Tibial nerve (tissue), 4 donors: ENCODE results near the gene ST6GALNAC3. TPM values are rescaled to one million over a fixed set of nuclear protein-coding genes. Genes with fewer than 3 reads are reported as not detected.

Source experiments
- DNase-seq, 2 donors: peaks; one replicate each; pipeline ENCODE4 v3.0.0-alpha.2; 2019; ENCODE audit warnings: low spot score in 2 of 2
- H3K27ac ChIP-seq, 4 donors: fragments of 200-600 bp; sonication (generic) in 3 of 4; one replicate each; pipeline ENCODE4 v1.5.1; 2017 to 2019; ENCODE audit warnings: mild to moderate bottlenecking in 1 of 4
- H3K27me3 ChIP-seq, 2 donors: fragments of 200-600 bp; sonication (generic) in 1 of 2; one replicate each; pipeline versions ENCODE4 v1.5.1 to v1.6.0; 2017 to 2019
- H3K36me3 ChIP-seq, 3 donors: fragments of 200-600 bp; sonication (generic); one replicate each; pipeline ENCODE4 v1.5.1; 2018 to 2019
- H3K4me1 ChIP-seq, 4 donors: fragments of 200-600 bp; sonication (generic) in 3 of 4; one replicate each; pipeline ENCODE4 v1.5.1; 2017 to 2019
- H3K4me3 ChIP-seq, 4 donors: fragments of 200-600 bp; sonication (generic) in 3 of 4; one replicate each; pipeline ENCODE4 v1.5.1; 2017 to 2019; ENCODE audit warnings: mild to moderate bottlenecking in 1 of 4, moderate library complexity in 1 of 4
- H3K9me3 ChIP-seq, 4 donors: fragments of 200-600 bp; sonication (generic) in 3 of 4; one replicate each; pipeline ENCODE4 v1.5.1; 2017 to 2019
- EP300 ChIP-seq, 2 donors: sonication (generic); formaldehyde crosslinking; IDR thresholded peaks; one replicate each; pipeline ENCODE4 v1.6.1; 2017; ENCODE audit warnings: antibody characterized with exemption in 2 of 2, mild to moderate bottlenecking in 1 of 2
- POLR2A ChIP-seq, 2 donors: fragments of 450-650 bp; IDR thresholded peaks; one replicate each; pipeline ENCODE4 v1.6.1; 2017; ENCODE audit warnings: antibody characterized with exemption in 2 of 2, mild to moderate bottlenecking in 2 of 2, moderate library complexity in 2 of 2
- WGBS, 2 donors: methylation state at CpG; one replicate each; pipeline ENCODE4 v1.1.5; 2018; 5-methylcytosine and 5-hydroxymethylcytosine counted together
- total RNA-seq, 4 donors: library from RNA; depleted of rRNA; stranded (reverse); fragments of >200 nt; gene quantifications; one replicate each; pipeline ENCODE4 v1.1.0, GENCODE V29; 2016
- TF ChIP-seq, protein P1 (sequence below), 5 experiments: fragments of 200-600 bp in 3 of 5; fragments of 450-650 bp in 2 of 5; sonication (generic) in 3 of 5; IDR thresholded peaks; one replicate each; pipeline ENCODE4 v1.5.1; 2016 to 2019; ENCODE audit warnings: antibody characterized with exemption in 5 of 5, mild to moderate bottlenecking in 3 of 5, moderate library complexity in 2 of 5

The ST6GALNAC3 gene
- total RNA-seq, 4 donors from 2014 or later = 2.7 to 6.6 (median 4.9) TPM

DNA sequence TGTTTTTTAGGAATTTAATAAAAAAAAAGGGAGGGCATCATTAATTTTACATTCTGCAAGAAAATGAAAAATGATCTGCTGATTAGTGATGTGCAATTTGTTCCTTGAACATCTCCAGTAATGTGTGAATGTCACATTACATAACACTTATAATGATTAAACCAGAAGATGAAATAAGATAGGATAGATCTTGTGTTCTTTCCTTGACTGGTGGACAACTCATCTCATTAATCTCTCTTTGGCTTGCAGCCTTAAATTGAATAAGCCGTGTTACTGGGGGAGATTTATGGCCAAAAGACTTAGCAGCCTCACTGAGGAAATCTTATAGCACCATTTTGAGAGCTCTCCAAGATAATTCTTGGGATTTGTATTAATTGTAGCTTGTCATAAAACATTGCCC, 217.2 kb downstream of the ST6GALNAC3 start:
- 76 to 79% methylated on average over 1 of the region's 1 CpG for WGBS, 2 donors
- no peak for DNase-seq
- no peaks in the 10 kb centered on the region for H3K27me3 ChIP-seq
- no peak overlapping the region for H3K4me3 ChIP-seq
- H3K9me3 ChIP-seq = no peaks in the 10 kb centered on the region
- no peak overlapping the region for H3K27ac ChIP-seq
- TF ChIP-seq EP300 (IDR thresholded peaks at IDR 0.05) (no peak), POLR2A (IDR thresholded peaks at IDR 0.05) (no peak)
- TF ChIP-seq, protein P1, sequence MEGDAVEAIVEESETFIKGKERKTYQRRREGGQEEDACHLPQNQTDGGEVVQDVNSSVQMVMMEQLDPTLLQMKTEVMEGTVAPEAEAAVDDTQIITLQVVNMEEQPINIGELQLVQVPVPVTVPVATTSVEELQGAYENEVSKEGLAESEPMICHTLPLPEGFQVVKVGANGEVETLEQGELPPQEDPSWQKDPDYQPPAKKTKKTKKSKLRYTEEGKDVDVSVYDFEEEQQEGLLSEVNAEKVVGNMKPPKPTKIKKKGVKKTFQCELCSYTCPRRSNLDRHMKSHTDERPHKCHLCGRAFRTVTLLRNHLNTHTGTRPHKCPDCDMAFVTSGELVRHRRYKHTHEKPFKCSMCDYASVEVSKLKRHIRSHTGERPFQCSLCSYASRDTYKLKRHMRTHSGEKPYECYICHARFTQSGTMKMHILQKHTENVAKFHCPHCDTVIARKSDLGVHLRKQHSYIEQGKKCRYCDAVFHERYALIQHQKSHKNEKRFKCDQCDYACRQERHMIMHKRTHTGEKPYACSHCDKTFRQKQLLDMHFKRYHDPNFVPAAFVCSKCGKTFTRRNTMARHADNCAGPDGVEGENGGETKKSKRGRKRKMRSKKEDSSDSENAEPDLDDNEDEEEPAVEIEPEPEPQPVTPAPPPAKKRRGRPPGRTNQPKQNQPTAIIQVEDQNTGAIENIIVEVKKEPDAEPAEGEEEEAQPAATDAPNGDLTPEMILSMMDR (IDR thresholded peaks at IDR 0.05) = no peak
- no peaks in the 10 kb centered on the region for H3K4me1 ChIP-seq
- no peaks in the 10 kb centered on the region for H3K36me3 ChIP-seq

DNA sequence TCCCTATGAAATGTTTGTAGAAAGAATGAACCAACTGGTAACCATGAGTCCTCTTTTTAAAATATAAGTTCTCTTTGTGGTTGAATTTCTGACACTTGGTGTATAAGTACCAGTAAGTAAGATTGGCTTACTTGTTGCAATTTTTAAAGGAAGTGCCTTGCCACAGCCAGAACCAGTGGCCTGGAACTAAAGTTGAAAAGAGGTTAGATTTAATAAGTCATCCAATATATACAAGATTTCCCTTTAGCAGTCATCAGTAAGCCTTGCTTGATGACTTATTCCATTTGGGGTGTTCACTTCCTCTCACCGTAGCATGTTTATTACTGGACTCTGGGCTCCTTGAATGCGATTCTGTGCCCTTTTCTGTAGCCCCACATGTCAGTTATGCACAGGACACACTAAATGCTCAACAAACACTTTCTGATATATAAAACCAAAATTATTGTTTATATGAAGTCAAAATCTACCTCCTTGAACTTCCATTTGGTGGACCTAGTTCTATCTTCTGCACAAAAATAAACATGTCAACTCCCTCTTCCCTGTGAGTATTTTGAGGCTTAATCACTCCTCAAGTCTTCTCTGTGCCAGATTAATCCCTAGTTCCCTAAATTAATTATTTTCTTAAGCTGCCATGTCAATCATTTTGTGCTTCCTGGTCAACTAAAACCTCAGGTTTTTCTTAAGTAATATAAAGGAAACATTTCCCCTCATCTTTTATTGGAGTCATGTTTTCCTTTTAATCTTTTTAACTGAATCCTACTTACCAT, 218.1 kb downstream of the ST6GALNAC3 start:
- TF ChIP-seq POLR2A (IDR thresholded peaks at IDR 0.05) = no peak
- no peak for TF ChIP-seq EP300 (IDR thresholded peaks at IDR 0.05)
- TF ChIP-seq, protein P1 (IDR thresholded peaks at IDR 0.05) = no peak
- no peak for DNase-seq
- Histone ChIP-seq H3K9me3 (no peaks in the 10 kb centered on the region), H3K36me3 (no peaks in the 10 kb centered on the region), H3K27me3 (no peaks in the 10 kb centered on the region), H3K27ac (no peak overlapping the region), H3K4me3 (no peak overlapping the region), H3K4me1 (no peaks in the 10 kb centered on the region)
- 89 to 91% methylated on average over 2 of the region's 2 CpGs for whole genome bisulfite sequencing, 2 donors

DNA sequence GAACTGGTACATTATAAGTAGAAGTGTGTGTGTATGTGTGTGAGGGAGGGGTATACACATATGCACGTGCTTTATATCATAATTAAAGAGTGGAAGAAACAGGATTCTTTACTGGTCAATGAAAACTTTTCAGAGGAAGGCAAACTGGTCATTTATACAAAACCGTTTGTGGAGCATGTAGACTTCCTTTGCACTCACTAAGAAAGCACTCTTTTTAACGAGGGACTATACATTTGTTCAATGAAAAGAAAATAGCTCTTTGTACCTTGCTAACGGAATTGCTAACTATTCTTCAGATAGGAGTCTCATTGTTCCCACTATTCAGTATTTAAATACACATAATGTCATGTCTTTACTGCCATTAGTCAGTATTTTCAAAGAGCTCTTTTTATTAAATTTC, 219.3 kb downstream of the ST6GALNAC3 start:
- H3K36me3 ChIP-seq = no peaks in the 10 kb centered on the region
- no peaks in the 10 kb centered on the region for H3K27me3 ChIP-seq
- no peak overlapping the region for H3K27ac ChIP-seq
- H3K4me1 ChIP-seq = no peaks in the 10 kb centered on the region
- 45 to 46% methylated on average over 4 of the region's 4 CpGs for WGBS, 2 donors
- TF ChIP-seq POLR2A (IDR thresholded peaks at IDR 0.05) (no peak), EP300 (IDR thresholded peaks at IDR 0.05) (no peak)
- TF ChIP-seq, protein P1 (IDR thresholded peaks at IDR 0.05) = no peak
- no peak for DNase-seq
- no peaks in the 10 kb centered on the region for H3K9me3 ChIP-seq
- no peak overlapping the region for H3K4me3 ChIP-seq

DNA sequence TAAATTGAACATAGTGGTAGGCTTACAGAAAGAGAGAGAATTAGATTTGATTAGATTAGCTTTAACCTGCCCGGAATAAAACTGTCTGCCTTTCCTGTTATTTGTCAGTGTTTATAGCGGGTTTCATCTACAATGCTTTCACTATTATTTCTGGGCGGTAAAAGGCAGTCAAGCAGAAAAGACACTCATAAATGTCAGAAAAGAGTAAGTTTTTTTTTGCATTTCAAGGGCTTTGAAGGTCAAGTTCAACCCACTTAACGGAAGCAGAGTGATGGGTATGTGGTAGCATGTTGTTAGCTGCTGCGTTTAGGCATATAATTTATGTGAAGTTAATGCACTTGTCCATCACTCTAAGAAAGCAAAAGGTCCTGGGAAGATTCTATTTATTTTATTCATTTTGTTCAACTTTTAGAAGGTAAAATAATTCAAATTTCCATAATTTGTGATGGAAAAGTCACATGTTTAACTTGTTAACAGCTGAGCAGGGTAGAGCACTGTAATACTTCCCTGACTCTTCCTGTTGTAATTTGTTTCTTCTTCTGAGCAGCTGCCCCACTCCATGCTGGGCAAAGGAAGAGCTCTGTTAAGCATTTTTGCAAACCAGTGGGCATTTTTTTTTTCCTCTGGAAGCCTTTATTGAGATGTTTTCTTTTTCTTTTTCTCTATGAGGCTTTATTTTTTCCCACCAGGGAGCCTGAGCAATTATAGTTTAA, 220.1 kb downstream of the ST6GALNAC3 start:
- Histone ChIP-seq H3K27ac (no peak overlapping the region), H3K4me3 (no peak overlapping the region), H3K4me1 (no peaks in the 10 kb centered on the region), H3K27me3 (no peaks in the 10 kb centered on the region), H3K36me3 (no peaks in the 10 kb centered on the region), H3K9me3 (no peaks in the 10 kb centered on the region)
- DNase-seq = no peak
- 54 to 58% methylated on average over 5 of the region's 5 CpGs for WGBS, 2 donors
- TF ChIP-seq, protein P1 (IDR thresholded peaks at IDR 0.05) = no peak
- no peak for TF ChIP-seq POLR2A (IDR thresholded peaks at IDR 0.05)
- no peak for TF ChIP-seq EP300 (IDR thresholded peaks at IDR 0.05)

DNA sequence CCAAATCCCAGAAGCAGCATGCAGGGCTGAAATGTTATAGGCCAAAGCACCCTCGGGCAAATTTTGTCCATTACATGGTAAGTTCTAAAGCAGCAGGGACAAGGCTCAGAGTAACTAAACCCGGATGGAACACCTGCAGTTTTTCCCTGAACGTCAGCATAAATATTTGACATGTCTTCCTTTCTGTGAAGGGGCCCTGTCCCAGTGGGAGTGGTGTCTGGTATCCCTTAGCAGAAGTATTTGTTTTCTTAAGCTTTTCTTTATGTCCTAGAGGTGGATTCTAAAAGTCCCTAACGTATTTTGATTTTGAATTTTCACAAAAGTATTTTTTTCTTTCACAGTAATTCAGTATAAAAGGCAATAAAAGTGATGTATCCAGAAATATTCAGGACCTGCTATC, 223.9 kb downstream of the ST6GALNAC3 start:
- Histone ChIP-seq H3K27ac (no peak overlapping the region), H3K4me1 (no peaks in the 10 kb centered on the region), H3K9me3 (no peaks in the 10 kb centered on the region), H3K4me3 (no peak overlapping the region), H3K27me3 (no peaks in the 10 kb centered on the region), H3K36me3 (no peaks in the 10 kb centered on the region)
- no peak for TF ChIP-seq EP300 (IDR thresholded peaks at IDR 0.05)
- TF ChIP-seq, protein P1 (IDR thresholded peaks at IDR 0.05) = no peak
- no peak for TF ChIP-seq POLR2A (IDR thresholded peaks at IDR 0.05)
- no peak for DNase-seq
- WGBS, 2 donors = 64 to 73% methylated on average over 4 of the region's 4 CpGs
